NCI-H1105 treated with DMSO at 0.1 percent for 48 hours (cell line): ENCODE data around the gene PIK3R2.
A peak's percentile ranks its signal among the peaks of the same experiment; 100 is the strongest.

Source experiments
- DNase-seq: peaks from one replicate; lab custom pipeline; 2025; lab: John Stamatoyannopoulos, UW

The PIK3R2 gene

GRCh38 chr19:18173054-18173571, 20.1 kb downstream of the PIK3R2 start:
- DNase-seq: no peak

DNA sequence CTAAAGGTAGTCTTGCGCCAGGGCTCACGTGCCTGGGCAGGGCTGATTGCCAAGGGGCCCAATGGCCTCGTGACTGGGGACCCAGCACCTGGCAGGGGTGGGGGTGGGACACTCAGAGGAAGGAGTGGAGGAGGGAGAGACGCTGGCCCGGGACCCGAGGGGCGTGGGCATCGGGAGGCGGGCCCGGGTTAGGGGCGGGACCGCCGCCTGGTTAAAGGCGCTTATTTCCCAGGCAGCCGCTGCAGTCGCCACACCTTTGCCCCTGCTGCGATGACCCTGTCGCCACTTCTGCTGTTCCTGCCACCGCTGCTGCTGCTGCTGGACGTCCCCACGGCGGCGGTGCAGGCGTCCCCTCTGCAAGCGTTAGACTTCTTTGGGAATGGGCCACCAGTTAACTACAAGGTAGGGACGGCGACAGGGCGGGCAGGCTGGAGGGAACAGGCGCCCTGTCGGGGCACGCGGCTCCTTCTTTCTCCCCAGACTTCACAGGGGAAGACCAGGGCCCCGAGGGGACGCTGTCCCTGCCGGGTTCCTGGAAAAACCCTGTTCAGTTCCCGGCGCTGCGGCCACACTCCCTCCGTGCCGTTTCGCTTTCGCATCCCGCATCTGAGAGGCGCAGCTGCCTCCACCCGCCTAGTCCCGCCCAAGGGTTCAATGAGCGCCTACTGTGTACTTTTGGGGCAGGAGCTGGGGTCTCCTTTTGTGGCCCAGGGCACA, 20.8 kb downstream of the PIK3R2 start, which contains the start of gene IFI30:
Gene IFI30, plus strand, starts transcription at position 242 of the 717 bp plus-strand sequence. Its CDS starts 29 bp downstream, at position 271.
- DNase-seq: peak; percentile 83

- DNase-seq: no peak
Measured at GRCh38 chr19:18174983-18175382, 22.0 kb downstream of the PIK3R2 start.

- no peak for DNase-seq
Measured at GRCh38 chr19:18176367-18177310, 23.7 kb downstream of the PIK3R2 start.

DNA sequence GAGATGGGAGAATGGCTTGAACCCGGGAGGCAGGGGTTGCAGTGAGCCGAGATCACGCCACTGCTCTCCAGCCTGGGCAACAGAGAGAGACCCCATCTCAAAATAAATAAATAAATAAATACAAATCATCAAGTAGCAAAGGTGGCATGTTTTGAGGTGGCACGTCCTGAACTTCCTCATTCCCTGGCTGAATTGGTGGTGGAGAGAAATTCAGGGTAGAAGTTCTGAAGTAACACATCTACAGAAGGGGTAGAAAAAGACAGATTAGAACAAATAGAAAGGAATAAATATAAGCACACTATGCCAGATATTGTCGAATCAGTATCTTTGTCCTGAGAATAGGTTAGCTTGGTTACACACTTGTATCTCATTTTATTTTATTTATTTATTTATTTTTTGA, 27.0 kb downstream of the PIK3R2 start:
- DNase-seq: no peak

DNA sequence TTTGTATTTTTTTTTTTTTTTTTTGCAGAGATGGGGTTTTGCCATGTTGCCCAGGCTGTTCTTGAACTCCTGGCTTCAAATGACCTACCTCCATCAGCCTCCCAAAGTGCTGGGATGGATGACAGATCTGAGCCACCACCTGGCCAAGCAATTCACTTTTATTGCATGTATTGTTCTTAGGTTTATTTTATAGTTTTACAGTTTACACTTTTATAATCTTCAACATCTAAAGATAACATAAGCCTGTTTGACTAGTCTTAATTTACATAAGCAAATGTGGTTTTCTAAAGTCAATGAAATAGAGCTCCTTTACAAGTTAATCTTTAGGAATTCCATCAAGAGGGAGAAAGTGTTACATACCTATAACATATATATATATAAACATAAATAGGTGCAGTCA, 30.6 kb downstream of the PIK3R2 start:
- DNase-seq: no peak

- no peak for DNase-seq
Measured at GRCh38 chr19:18185538-18185937, 32.6 kb downstream of the PIK3R2 start.

DNA sequence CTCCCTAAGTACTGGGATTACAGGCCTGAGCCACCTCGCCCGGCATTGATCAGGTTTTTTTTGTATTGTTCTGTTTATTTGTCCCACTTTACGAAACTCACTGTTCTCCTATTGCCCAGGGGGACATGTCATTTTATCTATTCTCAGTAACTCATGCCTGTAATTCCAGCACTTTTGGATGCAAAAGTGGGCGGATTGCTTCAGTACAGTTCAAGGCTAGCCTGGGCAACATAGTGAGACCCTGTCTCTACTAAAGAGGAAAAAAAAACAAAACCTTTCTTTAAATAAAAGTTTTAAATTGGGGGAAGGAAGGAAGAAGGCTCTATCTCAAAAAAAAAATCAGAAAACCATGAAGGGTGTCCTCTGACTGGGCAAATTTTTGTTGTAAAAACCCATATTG, 37.3 kb downstream of the PIK3R2 start:
- DNase-seq: no peak

DNA sequence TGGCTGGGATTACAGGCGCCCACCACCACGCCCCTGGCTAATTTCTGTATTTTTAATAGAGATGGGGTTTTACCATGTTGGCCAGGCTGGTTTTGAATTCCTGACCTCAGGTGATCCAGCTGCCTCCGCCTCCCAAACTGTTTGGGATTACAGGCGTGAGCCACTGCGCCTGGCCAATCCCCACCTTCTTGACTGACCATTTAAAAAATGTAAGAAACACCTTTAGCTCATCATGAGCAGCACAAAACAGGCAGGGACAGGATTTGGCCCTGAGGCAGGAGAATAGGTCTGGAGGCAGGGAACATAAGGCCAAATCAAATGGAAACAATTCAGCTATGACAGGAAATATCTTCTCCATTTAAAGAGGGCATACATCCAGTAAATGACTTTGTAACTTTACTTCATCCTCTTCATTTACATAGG, 38.7 kb downstream of the PIK3R2 start:
- no peak for DNase-seq

- peak; percentile 100 for DNase-seq
Measured at GRCh38 chr19:18192673-18193387, 39.9 kb downstream of the PIK3R2 start, which contains the start of gene MPV17L2. TSS of gene MPV17L2 (plus strand) at chr19:18193218. CDS start at chr19:18193282, 64 bp downstream.

DNA sequence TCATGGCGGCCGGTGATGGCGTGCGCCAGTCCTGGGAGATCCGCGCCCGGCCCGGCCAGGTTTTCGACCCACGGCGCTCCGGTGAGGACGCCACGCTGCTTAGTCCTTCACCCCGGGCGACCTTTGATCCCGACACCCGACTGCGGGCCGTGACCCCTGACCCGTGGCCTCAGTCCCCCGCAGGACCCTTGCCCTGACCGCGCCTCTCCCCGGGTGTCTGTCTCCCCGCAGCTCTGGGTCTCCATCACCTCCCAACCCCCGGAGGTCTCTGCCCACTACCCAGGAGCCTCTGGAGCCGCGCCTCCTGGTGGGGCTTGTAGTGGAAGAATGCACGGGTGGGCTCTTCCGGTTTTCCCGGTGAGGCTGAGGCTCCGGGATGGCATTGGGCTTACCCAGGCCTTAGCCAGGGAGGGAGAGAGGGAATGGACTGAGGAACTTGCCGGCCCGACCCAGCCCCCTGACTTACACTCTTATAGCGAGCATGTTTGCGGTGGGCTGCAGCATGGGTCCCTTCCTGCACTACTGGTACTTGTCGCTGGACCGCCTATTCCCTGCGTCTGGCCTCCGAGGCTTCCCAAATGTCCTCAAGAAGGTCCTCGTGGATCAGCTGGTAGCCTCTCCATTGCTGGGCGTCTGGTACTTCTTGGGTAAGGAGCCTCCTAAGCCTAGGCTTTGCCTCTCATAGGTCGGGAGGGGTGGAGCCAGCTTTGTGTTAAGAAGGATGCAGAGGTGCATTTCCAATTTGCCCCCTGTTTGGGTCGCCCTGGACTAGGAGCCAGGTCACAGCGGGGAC, 40.6 kb downstream of the PIK3R2 start:
- DNase-seq: no peak

GRCh38 chr19:18194181-18194530, 41.2 kb downstream of the PIK3R2 start:
- DNase-seq: no peak

- no peak for DNase-seq
Measured at GRCh38 chr19:18194554-18195238, 41.7 kb downstream of the PIK3R2 start.

DNA sequence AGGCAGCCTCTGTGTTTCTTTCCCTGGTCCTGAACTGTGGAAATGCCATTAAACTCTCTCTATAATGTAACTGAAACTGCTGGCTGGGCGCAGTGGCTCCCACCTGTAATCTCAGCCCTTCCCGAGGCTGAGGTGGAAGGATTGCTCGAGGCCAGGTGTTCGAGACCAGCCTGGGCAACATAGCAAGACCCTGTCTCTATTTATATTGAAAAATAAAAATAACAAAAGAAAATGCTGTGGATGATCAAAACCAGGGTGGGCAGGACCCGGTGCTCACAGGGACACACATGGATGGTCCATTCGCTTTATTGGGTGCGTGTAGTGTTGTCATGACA, 43.5 kb downstream of the PIK3R2 start:
- no peak for DNase-seq

GRCh38 chr19:18197306-18197705, 44.3 kb downstream of the PIK3R2 start:
- DNase-seq: no peak

DNA sequence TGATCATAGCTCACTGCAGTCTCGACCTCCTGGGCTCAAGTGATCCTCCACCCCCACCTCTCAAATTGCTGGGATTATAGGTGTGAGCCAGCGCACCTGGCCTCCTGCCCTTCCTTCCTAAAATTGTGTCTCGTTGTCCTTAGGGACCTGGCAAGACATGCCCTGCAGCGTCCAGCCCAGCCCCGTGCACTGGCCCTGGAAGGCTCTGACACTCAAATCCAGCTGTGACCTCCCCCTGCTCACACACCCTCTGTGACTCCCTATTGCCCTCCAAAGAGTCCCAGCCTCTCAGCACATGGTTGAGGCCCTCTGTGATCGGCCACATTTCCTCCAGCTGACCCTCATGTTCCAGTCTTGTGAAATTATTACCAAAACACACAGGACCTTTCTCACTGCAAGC, 45.0 kb downstream of the PIK3R2 start:
- no peak for DNase-seq

- no peak for DNase-seq
Measured at GRCh38 chr19:18198374-18198773, 45.4 kb downstream of the PIK3R2 start.

DNA sequence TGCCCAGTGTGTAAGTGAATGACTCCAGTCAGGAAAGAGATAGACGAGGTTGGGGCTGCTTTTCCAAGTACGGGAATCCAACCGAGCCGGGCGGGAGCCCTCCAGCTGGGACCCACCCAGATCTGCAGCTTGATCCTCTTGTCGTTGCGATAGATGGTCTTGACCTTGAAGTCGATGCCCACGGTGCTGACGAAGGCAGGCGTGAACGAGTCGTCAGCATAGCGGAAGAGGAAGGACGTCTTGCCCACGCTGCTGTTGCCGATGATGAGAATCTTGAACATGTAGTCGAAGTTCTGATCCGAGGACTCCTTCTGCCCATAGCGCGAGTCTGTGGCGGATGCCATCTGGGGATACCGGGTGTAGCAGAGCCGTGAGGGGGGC, 49.4 kb downstream of the PIK3R2 start:
- no peak for DNase-seq

DNA sequence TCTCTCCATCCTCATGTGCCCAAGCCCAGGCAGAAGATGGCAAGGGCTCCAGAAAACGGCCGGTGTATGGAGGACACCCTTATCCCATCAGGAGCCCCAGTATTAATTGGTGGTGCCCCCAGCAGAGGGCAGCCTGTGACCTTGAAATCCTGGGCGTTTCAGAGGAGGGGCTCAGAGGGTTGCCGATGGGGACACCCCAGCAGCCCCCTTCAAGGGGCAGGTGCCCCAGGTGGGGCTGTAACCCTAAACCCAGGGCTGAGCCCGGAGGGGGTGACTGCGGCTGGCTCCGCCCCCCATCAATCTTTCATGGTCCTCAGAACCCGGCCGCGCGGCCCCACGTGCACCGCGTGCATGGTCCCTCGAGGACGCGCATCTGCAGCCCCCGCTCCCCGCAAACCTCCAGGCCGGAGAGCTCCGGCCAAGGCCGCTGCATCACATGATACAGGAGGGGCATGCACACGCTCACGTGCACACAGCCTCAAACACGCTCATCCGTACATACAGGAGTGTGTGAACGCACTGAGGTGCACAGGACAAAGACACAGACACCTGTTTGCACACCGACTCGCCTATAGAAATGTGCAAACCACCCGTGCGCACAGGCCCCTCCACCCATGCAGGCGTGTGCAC, 49.9 kb downstream of the PIK3R2 start:
- DNase-seq: peak; percentile 27

- DNase-seq: no peak
Measured at GRCh38 chr19:18203408-18203862, 50.5 kb downstream of the PIK3R2 start.
